Measurements from ENCODE around the gene ALDH16A1.

DNA sequence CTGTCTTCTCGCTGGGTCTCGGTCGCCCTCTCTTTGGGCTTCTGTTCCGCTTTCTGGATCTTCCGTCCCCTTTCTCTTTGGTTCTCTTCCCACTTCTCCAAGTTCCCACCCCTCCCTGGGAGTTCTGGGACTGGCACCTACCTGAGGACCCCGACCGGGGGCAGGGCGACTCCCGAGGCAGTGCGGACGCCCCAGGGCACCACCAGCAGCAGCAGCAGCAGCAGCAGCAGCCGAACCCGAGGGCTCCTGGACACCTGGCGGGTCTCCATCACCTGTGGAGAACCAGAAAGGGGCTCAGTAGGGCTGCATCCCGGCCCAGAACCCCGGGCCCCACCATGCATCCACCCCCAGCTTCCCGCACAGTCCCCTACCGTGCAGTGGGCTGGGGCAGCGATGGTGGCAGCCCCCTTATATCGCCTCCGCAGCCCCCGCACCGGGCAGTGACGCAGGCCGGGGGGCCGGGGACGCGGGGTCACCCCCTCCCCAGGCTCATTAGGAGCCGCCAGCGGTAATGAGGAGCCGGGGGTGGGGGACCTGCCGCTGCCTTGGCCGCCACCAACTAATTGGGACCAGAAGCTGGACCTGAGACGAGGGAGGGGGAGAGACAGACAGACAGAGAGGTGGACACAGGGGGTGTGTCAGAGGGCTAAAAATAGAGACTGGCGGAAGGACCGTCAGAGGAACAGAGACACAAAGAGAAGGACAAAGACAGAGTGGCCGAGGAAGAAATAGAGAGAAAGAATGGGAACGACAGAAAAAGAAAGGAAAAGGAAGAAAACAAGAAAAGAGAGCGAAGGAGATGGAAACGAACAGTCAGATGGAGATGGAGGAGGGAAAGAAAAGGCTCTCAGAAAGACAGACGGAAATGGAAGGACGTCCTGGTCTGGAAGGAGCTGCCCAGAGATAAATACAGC, 29.7 kb upstream of the ALDH16A1 start, which contains the start of gene PTH2:
- TF ChIP-seq, protein P1, sequence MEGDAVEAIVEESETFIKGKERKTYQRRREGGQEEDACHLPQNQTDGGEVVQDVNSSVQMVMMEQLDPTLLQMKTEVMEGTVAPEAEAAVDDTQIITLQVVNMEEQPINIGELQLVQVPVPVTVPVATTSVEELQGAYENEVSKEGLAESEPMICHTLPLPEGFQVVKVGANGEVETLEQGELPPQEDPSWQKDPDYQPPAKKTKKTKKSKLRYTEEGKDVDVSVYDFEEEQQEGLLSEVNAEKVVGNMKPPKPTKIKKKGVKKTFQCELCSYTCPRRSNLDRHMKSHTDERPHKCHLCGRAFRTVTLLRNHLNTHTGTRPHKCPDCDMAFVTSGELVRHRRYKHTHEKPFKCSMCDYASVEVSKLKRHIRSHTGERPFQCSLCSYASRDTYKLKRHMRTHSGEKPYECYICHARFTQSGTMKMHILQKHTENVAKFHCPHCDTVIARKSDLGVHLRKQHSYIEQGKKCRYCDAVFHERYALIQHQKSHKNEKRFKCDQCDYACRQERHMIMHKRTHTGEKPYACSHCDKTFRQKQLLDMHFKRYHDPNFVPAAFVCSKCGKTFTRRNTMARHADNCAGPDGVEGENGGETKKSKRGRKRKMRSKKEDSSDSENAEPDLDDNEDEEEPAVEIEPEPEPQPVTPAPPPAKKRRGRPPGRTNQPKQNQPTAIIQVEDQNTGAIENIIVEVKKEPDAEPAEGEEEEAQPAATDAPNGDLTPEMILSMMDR (IDR thresholded peaks at IDR 0.05 in 4 of 5, conservative IDR thresholded peaks at IDR 0.05 in 1 of 5) = no peak
- TF ChIP-seq POLR2A (IDR thresholded peaks at IDR 0.05) = no peak

All from gastrocnemius medialis (tissue), 4 donors.